ENCODE measurements around the gene FAM110D.

FAM110D gene

GRCh38 chr1:26159743-26160039 lies 812 bp downstream of the FAM110D start:
- TF ChIP-seq REST (IDR thresholded peaks at IDR 0.05; ENCODE audit: insufficient read depth in 1 of 2, low read depth in 2 of 2, low read length in 2 of 2) (no peak), POLR2AphosphoS5 (IDR thresholded peaks at IDR 0.05; ENCODE audit: low read depth, low read length) (no peak), TAF1 (IDR thresholded peaks at IDR 0.05; ENCODE audit: borderline replicate concordance, insufficient read depth, low read length) (no peak), FOXP2 (optimal IDR thresholded peaks at IDR 0.05; ENCODE audit: borderline replicate concordance, extremely low read depth, extremely low read length, insufficient read depth) (no peak), SIN3A (IDR thresholded peaks at IDR 0.05; ENCODE audit: borderline replicate concordance, insufficient read depth, low read length) (no peak)

GRCh38 chr1:26160527-26161414 lies 1.9 kb downstream of the FAM110D start:
- TF ChIP-seq TAF1 (IDR thresholded peaks at IDR 0.05; ENCODE audit: borderline replicate concordance, insufficient read depth, low read length) (no peak), POLR2AphosphoS5 (IDR thresholded peaks at IDR 0.05; ENCODE audit: low read depth, low read length) (no peak), REST (IDR thresholded peaks at IDR 0.05; ENCODE audit: insufficient read depth in 1 of 2, low read depth in 2 of 2, low read length in 2 of 2) (no peak), FOXP2 (optimal IDR thresholded peaks at IDR 0.05; ENCODE audit: borderline replicate concordance, extremely low read depth, extremely low read length, insufficient read depth) (no peak), SIN3A (IDR thresholded peaks at IDR 0.05; ENCODE audit: borderline replicate concordance, insufficient read depth, low read length) (no peak)

GRCh38 chr1:26161415-26162219 lies 2.7 kb downstream of the FAM110D start:
- TF ChIP-seq REST (IDR thresholded peaks at IDR 0.05; ENCODE audit: insufficient read depth in 1 of 2, low read depth in 2 of 2, low read length in 2 of 2): no peak
- no peak for TF ChIP-seq POLR2AphosphoS5 (IDR thresholded peaks at IDR 0.05; ENCODE audit: low read depth, low read length)
- TF ChIP-seq FOXP2 (optimal IDR thresholded peaks at IDR 0.05; ENCODE audit: borderline replicate concordance, extremely low read depth, extremely low read length, insufficient read depth): no peak
- TF ChIP-seq SIN3A (IDR thresholded peaks at IDR 0.05; ENCODE audit: borderline replicate concordance, insufficient read depth, low read length): no peak
- no peak for TF ChIP-seq TAF1 (IDR thresholded peaks at IDR 0.05; ENCODE audit: borderline replicate concordance, insufficient read depth, low read length)

- TF ChIP-seq POLR2AphosphoS5 (IDR thresholded peaks at IDR 0.05; ENCODE audit: low read depth, low read length): no peak
- TF ChIP-seq TAF1 (IDR thresholded peaks at IDR 0.05; ENCODE audit: borderline replicate concordance, insufficient read depth, low read length): no peak
- TF ChIP-seq SIN3A (IDR thresholded peaks at IDR 0.05; ENCODE audit: borderline replicate concordance, insufficient read depth, low read length): no peak
- no peak for TF ChIP-seq FOXP2 (optimal IDR thresholded peaks at IDR 0.05; ENCODE audit: borderline replicate concordance, extremely low read depth, extremely low read length, insufficient read depth)
- no peak for TF ChIP-seq REST (IDR thresholded peaks at IDR 0.05; ENCODE audit: insufficient read depth in 1 of 2, low read depth in 2 of 2, low read length in 2 of 2)
Measured at GRCh38 chr1:26162220-26162709, 3.4 kb downstream of the FAM110D start.
